CD4-positive, alpha-beta T cell (primary cell): ENCODE data around the gene SNX6. TPM values are rescaled to one million over a fixed set of nuclear protein-coding genes. Genes with fewer than 3 reads are reported as not detected.
A peak's percentile ranks its signal among the peaks of the same experiment; 100 is the strongest.

Experiments used
- ATAC-seq: fragments of 200-7000 bp; cut with Tn5 transposase; one replicate; pipeline ENCODE4 v1.10.0; 2022; ENCODE audit warnings: mild to moderate bottlenecking; ENCODE audit not compliant: poor library complexity
- CTCF ChIA-PET: fragments of 350-600 bp; sonication (Branson Sonifier 250); formaldehyde crosslinking; loops from one replicate; lab custom pipeline; 2021; ENCODE audit warnings: antibody characterized with exemption, inconsistent platforms; lab: Charles Lee
- POLR2A ChIA-PET: fragments of 350-600 bp; sonication (Branson Sonifier 250); formaldehyde crosslinking; loops from one replicate; lab custom pipeline; 2021; ENCODE audit warnings: antibody characterized with exemption, inconsistent platforms; lab: Charles Lee
- DNase-seq, 14 experiments: peaks; one replicate each; pipeline ENCODE4 v3.0.0-alpha.2; 2013 to 2020; ENCODE audit warnings: mixed read lengths in 2 of 14
- H3K27ac ChIP-seq, 2 donors: one replicate each; pipeline versions ENCODE4 v1.5.1 to v1.7.0; 2013; ENCODE audit warnings: low read length in 2 of 2, low read depth in 1 of 2, mild to moderate bottlenecking in 1 of 2
- H3K27me3 ChIP-seq, 2 experiments: 1 replicate in 1 of 2; 2 replicates in 1 of 2; pipeline versions ENCODE4 v1.6.1 to v1.7.0; 2013; ENCODE audit warnings: low read length in 2 of 2, control low read depth in 1 of 2, mild to moderate bottlenecking in 1 of 2, moderate library complexity in 1 of 2; ENCODE audit not compliant: insufficient read depth in 2 of 2, control insufficient read depth in 1 of 2
- H3K36me3 ChIP-seq: one replicate; pipeline ENCODE4 v1.6.1; 2013; ENCODE audit warnings: low read length, control low read depth; ENCODE audit not compliant: insufficient read depth
- H3K4me1 ChIP-seq: one replicate; pipeline ENCODE4 v1.6.1; 2013; ENCODE audit warnings: low read length, control low read depth; ENCODE audit not compliant: insufficient read depth
- H3K4me3 ChIP-seq: one replicate; pipeline ENCODE4 v1.5.1; 2013; ENCODE audit warnings: mild to moderate bottlenecking, low read length, moderate library complexity
- H3K9me3 ChIP-seq, 2 experiments: 1 replicate in 1 of 2; 2 replicates in 1 of 2; pipeline versions ENCODE4 v1.6.1 to v1.7.0; 2013; ENCODE audit warnings: low read length in 2 of 2, mild to moderate bottlenecking in 2 of 2, control low read depth in 1 of 2, moderate library complexity in 1 of 2; ENCODE audit not compliant: control insufficient read depth in 1 of 2, insufficient read depth in 1 of 2
- H3K27ac Mint-ChIP-seq: one replicate; pipeline ENCODE4 v1.8.0; 2020; ENCODE audit warnings: mixed read lengths
- H3K27me3 Mint-ChIP-seq: one replicate; pipeline ENCODE4 v1.8.0; 2021; ENCODE audit warnings: mixed read lengths
- H3K36me3 Mint-ChIP-seq: one replicate; pipeline ENCODE4 v1.8.0; 2021; ENCODE audit warnings: low read depth, mixed read lengths
- H3K4me1 Mint-ChIP-seq: one replicate; pipeline ENCODE4 v1.8.0; 2021; ENCODE audit warnings: low read depth, mixed read lengths
- H3K4me3 Mint-ChIP-seq: one replicate; pipeline ENCODE4 v1.8.0; 2020; ENCODE audit warnings: mild to moderate bottlenecking, mixed read lengths
- H3K9me3 Mint-ChIP-seq: one replicate; pipeline ENCODE4 v1.8.0; 2020; ENCODE audit warnings: mixed read lengths
- intact Hi-C, 2 experiments: fragments of 100-400 bp; cut with DNase I in 1 of 2; cut with micrococcal nuclease in 1 of 2; formaldehyde crosslinking; loops; one replicate each; pipeline versions ENCODE4 v1.15.1 to v1.9.0; 2023 to 2025; cut with DNase I, micrococcal nuclease
- total RNA-seq, 174 experiments: library from RNA in 2 of 174; stranded (reverse) in 2 of 174; gene quantifications; one replicate each; pipeline ENCODE4 v1.2.3 and lab custom pipeline; 2021 to 2026
- TF ChIP-seq, protein P1 (sequence below): fragments of 200-600 bp; IDR thresholded peaks from one replicate; pipeline ENCODE4 v1.8.0; 2022; ENCODE audit warnings: antibody characterized with exemption, mild to moderate bottlenecking

Gene SNX6
- total RNA-seq, 2 experiments from 2014 or later, result 51.5 to 55.8 TPM

DNA sequence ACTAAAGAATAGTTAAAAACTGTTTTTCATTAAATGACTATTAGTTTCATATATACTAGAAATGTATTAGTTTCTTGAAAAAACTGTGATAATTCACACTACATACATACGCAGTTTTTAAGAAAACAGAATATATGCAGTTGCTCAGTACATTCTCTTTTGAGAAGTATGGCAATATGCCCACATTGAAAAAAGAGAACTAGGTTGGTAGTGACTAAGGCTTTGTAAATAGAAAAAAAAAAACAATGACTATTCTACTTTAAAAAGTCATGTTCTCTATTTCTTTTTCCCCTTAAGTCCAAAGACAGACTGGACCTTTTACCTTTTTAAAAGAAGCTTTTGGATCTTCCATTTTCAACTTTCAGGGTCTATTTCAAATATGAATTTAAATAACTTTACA lies 25.0 kb downstream of the SNX6 start:
- Histone ChIP-seq H3K4me1 (no peaks in the 10 kb centered on the region), H3K9me3 (no peaks in the 10 kb centered on the region), H3K27ac (no peak overlapping the region), H3K4me3 (no peak overlapping the region), H3K27me3 (no peaks in the 10 kb centered on the region), H3K36me3 (peaks cover 86% of the 10 kb centered on the region)
- Mint-ChIP-seq H3K27ac (peak overlapping the region; percentile 33), H3K4me3 (no peak overlapping the region), H3K27me3 (no peaks in the 10 kb centered on the region), H3K4me1 (peaks cover 8% of the 10 kb centered on the region), H3K36me3 (peaks cover 85% of the 10 kb centered on the region), H3K9me3 (no peaks in the 10 kb centered on the region)
- ATAC-seq (no peak), DNase-seq (no peak)
- ChIA-PET POLR2A (no interaction called here), CTCF (no interaction called here)
- TF ChIP-seq, protein P1, sequence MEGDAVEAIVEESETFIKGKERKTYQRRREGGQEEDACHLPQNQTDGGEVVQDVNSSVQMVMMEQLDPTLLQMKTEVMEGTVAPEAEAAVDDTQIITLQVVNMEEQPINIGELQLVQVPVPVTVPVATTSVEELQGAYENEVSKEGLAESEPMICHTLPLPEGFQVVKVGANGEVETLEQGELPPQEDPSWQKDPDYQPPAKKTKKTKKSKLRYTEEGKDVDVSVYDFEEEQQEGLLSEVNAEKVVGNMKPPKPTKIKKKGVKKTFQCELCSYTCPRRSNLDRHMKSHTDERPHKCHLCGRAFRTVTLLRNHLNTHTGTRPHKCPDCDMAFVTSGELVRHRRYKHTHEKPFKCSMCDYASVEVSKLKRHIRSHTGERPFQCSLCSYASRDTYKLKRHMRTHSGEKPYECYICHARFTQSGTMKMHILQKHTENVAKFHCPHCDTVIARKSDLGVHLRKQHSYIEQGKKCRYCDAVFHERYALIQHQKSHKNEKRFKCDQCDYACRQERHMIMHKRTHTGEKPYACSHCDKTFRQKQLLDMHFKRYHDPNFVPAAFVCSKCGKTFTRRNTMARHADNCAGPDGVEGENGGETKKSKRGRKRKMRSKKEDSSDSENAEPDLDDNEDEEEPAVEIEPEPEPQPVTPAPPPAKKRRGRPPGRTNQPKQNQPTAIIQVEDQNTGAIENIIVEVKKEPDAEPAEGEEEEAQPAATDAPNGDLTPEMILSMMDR, result no peak
- intact Hi-C loops, result no loop called here

GRCh38 chr14:34596891-34597290 lies 33.1 kb downstream of the SNX6 start:
- no peak overlapping the region for H3K27ac ChIP-seq
- peaks cover 3% of the 10 kb centered on the region for H3K4me1 Mint-ChIP-seq
- intact Hi-C loops, result no loop called here
- H3K9me3 ChIP-seq, result no peaks in the 10 kb centered on the region
- H3K27me3 ChIP-seq, result no peaks in the 10 kb centered on the region
- no peaks in the 10 kb centered on the region for H3K9me3 Mint-ChIP-seq
- ATAC-seq (no peak), DNase-seq (no peak)
- TF ChIP-seq, protein P1, result no peak
- H3K27ac Mint-ChIP-seq, result no peak overlapping the region
- ChIA-PET POLR2A (interaction anchor here (0.8 kb wide), 1 partner anchor 126 kb away, joined by 3 read pairs; no protein-coding TSS in a partner anchor), CTCF (no interaction called here)
- no peaks in the 10 kb centered on the region for H3K27me3 Mint-ChIP-seq
- H3K4me3 ChIP-seq, result no peak overlapping the region
- H3K4me1 ChIP-seq, result no peaks in the 10 kb centered on the region
- peaks cover 87% of the 10 kb centered on the region for H3K36me3 ChIP-seq
- H3K36me3 Mint-ChIP-seq, result peaks cover 84% of the 10 kb centered on the region
- H3K4me3 Mint-ChIP-seq, result no peak overlapping the region

DNA sequence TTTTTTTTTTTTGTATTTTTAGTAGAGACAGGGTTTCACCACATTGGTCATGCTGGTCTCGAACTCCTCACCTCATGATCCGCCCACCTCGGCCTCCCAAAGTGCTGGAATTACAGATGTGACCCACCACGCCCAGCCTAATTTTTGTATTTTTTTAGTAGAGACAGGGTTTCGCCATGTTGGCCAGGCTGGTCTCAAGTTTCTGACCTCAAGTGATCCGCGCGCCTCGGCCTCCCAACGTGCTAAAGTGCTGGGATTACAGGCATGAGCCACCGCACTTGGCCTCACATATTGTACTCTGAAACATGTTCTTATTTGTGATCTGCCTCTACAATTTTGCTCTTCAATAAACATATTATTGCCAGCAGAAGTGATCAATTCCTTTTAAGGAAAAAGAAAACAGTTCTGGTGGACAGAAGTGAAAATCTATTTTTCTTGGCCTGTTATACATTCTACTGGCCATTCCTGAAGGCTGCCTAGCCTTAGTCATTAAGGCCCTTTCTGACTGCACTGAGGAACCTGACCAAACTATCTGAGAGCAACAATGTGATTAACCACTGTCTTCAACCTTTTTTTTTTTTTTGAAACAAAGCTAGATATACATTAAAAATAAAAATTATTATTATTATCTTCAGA lies 36.1 kb downstream of the SNX6 start:
- H3K9me3 ChIP-seq, result no peaks in the 10 kb centered on the region
- H3K9me3 Mint-ChIP-seq, result no peaks in the 10 kb centered on the region
- ATAC-seq (no peak), DNase-seq (no peak)
- no peaks in the 10 kb centered on the region for H3K4me1 ChIP-seq
- H3K27ac ChIP-seq, result no peak overlapping the region
- POLR2A ChIA-PET, result interaction anchor here (0.6 kb wide), 1 partner anchor 25 kb away, joined by 3 read pairs; no protein-coding TSS in a partner anchor
- CTCF ChIA-PET, result no interaction called here
- no peaks in the 10 kb centered on the region for H3K27me3 Mint-ChIP-seq
- no peaks in the 10 kb centered on the region for H3K27me3 ChIP-seq
- peaks cover 86% of the 10 kb centered on the region for H3K36me3 Mint-ChIP-seq
- no peak overlapping the region for H3K4me3 ChIP-seq
- H3K4me1 Mint-ChIP-seq, result peaks cover 3% of the 10 kb centered on the region
- no peak overlapping the region for H3K27ac Mint-ChIP-seq
- TF ChIP-seq, protein P1, result no peak
- H3K4me3 Mint-ChIP-seq, result no peak overlapping the region
- H3K36me3 ChIP-seq, result peaks cover 76% of the 10 kb centered on the region
- intact Hi-C loops, result no loop called here
